Smooth muscle cell of the pulmonary artery (primary cell): Measurements from ENCODE around the gene HERC3. TPM values are rescaled to one million over a fixed set of nuclear protein-coding genes. Genes with fewer than 3 reads are reported as not detected.

Source experiments
- total RNA-seq: library from RNA; depleted of rRNA; stranded (reverse); fragments of >200 nt; gene quantifications from 2 replicates; pipeline ENCODE4 v1.2.3, GENCODE V29; 2014

The HERC3 gene
- 22.0 and 24.9 TPM in 2 replicates for total RNA-seq

DNA sequence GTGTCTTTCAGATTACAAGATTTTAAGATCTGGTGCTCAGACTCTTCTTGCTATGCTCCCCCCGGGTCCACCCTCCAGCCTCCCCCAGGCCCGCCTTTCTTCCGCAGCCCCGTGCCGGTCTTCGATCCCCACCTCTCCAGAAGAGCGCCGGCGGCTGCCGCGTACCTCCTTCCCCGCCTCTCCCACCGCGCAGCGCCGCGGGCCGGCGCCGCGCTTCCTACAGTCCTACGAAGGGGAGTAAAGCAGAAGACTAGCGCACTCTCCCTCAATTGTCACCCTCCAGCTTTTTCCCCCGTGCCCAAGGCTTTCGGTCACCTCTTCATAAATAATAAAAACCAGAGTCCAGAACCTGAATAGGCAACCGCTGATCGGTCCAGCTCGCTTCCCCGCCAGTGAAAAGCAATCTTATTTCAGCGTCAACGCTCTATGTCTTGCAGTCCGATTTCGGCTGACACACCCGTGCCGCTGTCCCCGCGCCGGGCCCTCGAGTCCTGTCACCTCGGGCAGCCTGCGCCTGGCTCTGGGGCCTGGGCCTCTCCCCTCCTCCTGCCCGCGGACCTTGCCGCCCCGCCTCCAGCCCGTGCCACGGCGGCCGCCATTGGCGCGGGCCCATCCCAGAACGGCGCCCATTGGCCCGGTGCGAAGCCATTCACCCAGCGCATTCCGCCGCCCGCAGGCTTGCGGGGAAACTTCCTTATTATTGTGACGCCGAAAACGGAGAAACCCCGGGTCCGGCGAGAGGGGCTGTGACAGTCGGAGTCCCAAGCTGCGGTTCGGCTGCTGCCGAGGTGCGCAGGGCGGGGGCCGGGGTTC lies at the start of gene HERC3:
Gene HERC3, plus strand, starts transcription at position 694 of the 813 bp plus-strand sequence. CDS start 13,344 bp downstream, outside the sequence.

GRCh38 chr4:88697588-88698329 lies 105.5 kb downstream of the HERC3 start, which contains the start of gene NAP1L5:
TSS of gene NAP1L5 (minus strand) at chr4:88697829. CDS start at chr4:88697754, 75 bp downstream.

Other genes starting within 250 kb of the HERC3 start
- gene HERC6, start 213.6 kb upstream of the HERC3 start, total RNA-seq, result 8.1 and 8.7 TPM in 2 replicates
- 1.7 and 1.8 TPM in 2 replicates for gene HERC5, start 135.4 kb upstream of the HERC3 start, total RNA-seq
- 69.9 and 78.4 TPM in 2 replicates for gene PYURF, start 68.7 kb upstream of the HERC3 start, total RNA-seq
- 7.8 and 9.1 TPM in 2 replicates for gene NAP1L5, start 105.3 kb downstream of the HERC3 start, total RNA-seq